Activated effector memory CD4-positive, alpha-beta T cell treated with anti-CD3 and anti-CD28 coated beads, Interleukin-2, amount 50 U/mL, for 16 hours (primary cell): ENCODE measurements around the gene FAT1.

Experiments used
- DNase-seq: peaks from one replicate; pipeline ENCODE4 v3.0.0-alpha.2; 2020

Gene FAT1

GRCh38 chr4:186554914-186555827 lies 168.5 kb downstream of the FAT1 start, which contains the start of gene MTNR1A:
MTNR1A (minus strand) TSS chr4:186555567; CDS start chr4:186555365, 202 bp downstream.
- DNase-seq = no peak

GRCh38 chr4:186554539-186554913 lies 169.1 kb downstream of the FAT1 start:
- no peak for DNase-seq

DNA sequence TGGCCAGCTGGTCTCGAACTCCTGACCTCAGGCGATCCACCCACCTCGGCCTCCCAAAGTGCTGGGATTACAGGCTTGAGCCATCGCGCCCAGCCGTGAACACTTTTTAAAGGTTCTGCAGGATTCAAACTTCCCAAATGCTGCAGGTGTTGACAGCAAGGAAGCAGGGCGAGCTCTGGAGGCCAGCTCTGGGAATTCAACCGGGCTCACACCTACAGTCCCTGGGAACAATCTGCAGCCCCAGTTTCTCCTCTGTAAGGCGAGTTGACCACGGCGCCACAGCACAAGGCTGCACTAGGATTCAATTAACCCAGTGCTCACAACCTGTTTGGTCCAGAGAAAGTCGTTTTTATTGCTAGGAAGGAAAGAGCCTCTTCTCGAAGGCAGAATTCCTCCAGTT lies 169.9 kb downstream of the FAT1 start:
- DNase-seq = no peak

DNA sequence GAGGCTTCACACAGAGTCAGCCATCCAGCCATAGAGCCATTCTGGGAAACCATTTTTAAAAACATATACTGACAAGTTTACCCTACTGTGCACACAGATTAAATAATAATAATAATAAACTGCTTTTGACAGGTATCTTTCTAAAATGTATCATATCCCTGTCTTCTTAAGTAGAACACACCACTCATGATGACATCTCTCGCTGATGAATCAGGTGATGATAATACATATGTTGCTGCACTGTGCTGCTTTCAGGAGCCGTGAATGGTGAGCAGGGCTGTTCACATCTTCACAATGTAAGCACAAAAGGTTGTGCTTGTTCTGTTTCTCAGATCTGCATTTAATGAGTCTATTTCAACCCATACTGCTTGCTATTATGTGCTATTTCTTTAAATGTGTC lies 171.8 kb downstream of the FAT1 start:
- DNase-seq = no peak

DNA sequence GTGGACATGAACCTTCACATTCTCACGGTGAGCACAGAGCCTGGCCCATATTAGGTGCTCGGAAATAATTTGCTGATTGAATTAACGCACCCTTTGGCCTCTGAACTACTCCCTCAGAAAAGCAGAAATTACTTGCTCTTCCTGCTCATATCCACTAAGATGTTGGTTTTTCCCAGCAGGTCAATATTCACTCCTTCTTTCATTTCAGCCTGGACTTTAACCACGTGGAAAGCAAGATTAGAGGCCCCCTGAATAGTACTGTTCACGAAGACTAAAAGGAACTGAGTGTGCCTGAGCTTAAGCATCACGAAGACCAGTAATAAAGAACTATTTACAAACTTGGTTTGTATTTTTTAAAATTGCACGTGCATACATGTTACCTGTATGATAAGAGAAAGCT lies 178.2 kb downstream of the FAT1 start:
- DNase-seq = no peak

- DNase-seq = no peak
Measured at GRCh38 chr4:186543206-186543605, 180.4 kb downstream of the FAT1 start.

GRCh38 chr4:186541801-186542200 lies 181.9 kb downstream of the FAT1 start:
- DNase-seq = no peak

DNA sequence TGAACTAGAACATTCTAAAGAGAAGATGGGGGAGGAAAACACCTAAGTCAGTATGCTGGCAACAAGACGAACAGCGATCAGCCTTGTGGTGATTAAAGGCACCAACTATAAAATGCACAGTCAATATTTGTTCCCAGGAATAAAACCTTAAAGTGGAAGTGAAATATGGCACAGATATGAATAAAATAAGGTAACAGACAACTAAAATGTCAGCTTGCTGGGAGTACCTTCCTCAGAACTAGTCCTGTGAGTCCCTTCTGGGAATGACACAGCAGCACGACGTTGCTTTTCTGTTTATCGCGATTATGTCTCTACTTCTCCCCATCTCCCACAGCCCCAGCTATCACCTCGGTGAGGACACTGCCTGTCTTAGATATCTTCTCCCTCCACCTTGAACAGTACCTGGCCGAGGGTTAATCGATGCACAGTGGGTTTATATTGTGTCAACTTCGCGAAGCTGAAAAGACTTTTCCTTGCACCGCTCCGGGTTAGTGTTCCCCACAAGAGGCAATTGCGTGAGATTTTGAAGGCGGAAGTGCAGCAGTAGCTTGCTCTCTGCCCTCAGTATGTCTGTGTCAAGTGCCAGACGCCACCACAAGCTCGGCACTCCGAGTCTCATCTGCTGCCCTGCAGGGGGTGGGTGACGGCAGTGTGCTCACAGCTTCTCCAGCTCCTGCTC lies 185.7 kb downstream of the FAT1 start:
- no peak for DNase-seq
